CD14-positive monocyte (primary cell): Measurements from ENCODE around the gene YDJC. TPM values are rescaled to one million over a fixed set of nuclear protein-coding genes. Genes with fewer than 3 reads are reported as not detected.

Source experiments
- DNase-seq, 3 donors: peaks; one replicate each; pipeline ENCODE4 v3.0.0-alpha.2; 2011 to 2022
- H2AFZ ChIP-seq: 2 replicates; pipeline ENCODE4 v1.6.0; 2012; ENCODE audit warnings: mild to moderate bottlenecking, low read depth, low read length, inconsistent platforms; ENCODE audit not compliant: insufficient read depth, poor library complexity, severe bottlenecking
- H3K27ac ChIP-seq, 2 donors: 1 replicate in 1 of 2; 2 replicates in 1 of 2; pipeline ENCODE4 v1.5.1; 2012 to 2013; ENCODE audit warnings: low read length in 2 of 2, control low read depth in 1 of 2, inconsistent platforms in 1 of 2, low read depth in 1 of 2, mild to moderate bottlenecking in 1 of 2
- H3K27me3 ChIP-seq, 2 donors: one replicate each; pipeline versions ENCODE4 v1.6.0 to v1.6.1; 2011 to 2013; ENCODE audit warnings: low read length in 2 of 2; ENCODE audit not compliant: control insufficient read depth in 2 of 2, insufficient read depth in 2 of 2
- H3K36me3 ChIP-seq, 2 donors: replicated peaks in 1 of 2; 1 replicate in 1 of 2; 2 replicates in 1 of 2; pipeline versions ENCODE4 v1.5.1 to v1.6.1; 2012 to 2013; ENCODE audit warnings: low read length in 2 of 2, control low read depth in 1 of 2, inconsistent platforms in 1 of 2, mild to moderate bottlenecking in 1 of 2; ENCODE audit not compliant: insufficient read depth in 2 of 2, control insufficient read depth in 1 of 2
- H3K4me1 ChIP-seq, 2 donors: 1 replicate in 1 of 2; 2 replicates in 1 of 2; pipeline versions ENCODE4 v1.5.1 to v1.6.1; 2012 to 2013; ENCODE audit warnings: low read length in 2 of 2, control low read depth in 1 of 2, inconsistent platforms in 1 of 2, mild to moderate bottlenecking in 1 of 2, moderate library complexity in 1 of 2; ENCODE audit not compliant: insufficient read depth in 2 of 2, control insufficient read depth in 1 of 2
- H3K4me2 ChIP-seq: replicated peaks from 2 replicates; pipeline ENCODE3; 2012; ENCODE audit warnings: low read length, moderate library complexity, mild to moderate bottlenecking; ENCODE audit not compliant: poor library complexity, severe bottlenecking; ENCODE audit errors: extremely low read depth
- H3K4me3 ChIP-seq, 3 experiments: fragments of 200-600 bp in 1 of 3; sonication (generic) in 1 of 3; replicated peaks in 1 of 3; 1 replicate in 2 of 3; 2 replicates in 1 of 3; pipeline ENCODE4 v1.5.1; 2011 to 2013; ENCODE audit warnings: low read length in 3 of 3, mild to moderate bottlenecking in 3 of 3, control low read depth in 2 of 3, low read depth in 2 of 3, inconsistent platforms in 1 of 3, moderate library complexity in 1 of 3
- H3K79me2 ChIP-seq: 2 replicates; pipeline ENCODE4 v1.6.0; 2012; ENCODE audit warnings: mild to moderate bottlenecking, control low read depth, inconsistent platforms, low read length, moderate library complexity; ENCODE audit not compliant: insufficient read depth
- H3K9ac ChIP-seq: 2 replicates; pipeline ENCODE4 v1.6.0; 2017; ENCODE audit warnings: low read length, mild to moderate bottlenecking; ENCODE audit not compliant: insufficient read depth, poor library complexity, severe bottlenecking
- H3K9me3 ChIP-seq, 2 donors: replicated peaks in 1 of 2; 1 replicate in 1 of 2; 2 replicates in 1 of 2; pipeline versions ENCODE4 v1.5.1 to v1.6.1; 2012 to 2013; ENCODE audit warnings: low read length in 2 of 2, control low read depth in 1 of 2; ENCODE audit not compliant: control insufficient read depth in 1 of 2, insufficient read depth in 1 of 2
- H4K20me1 ChIP-seq: 2 replicates; pipeline ENCODE4 v1.6.0; 2012; ENCODE audit warnings: mild to moderate bottlenecking, low read length, control low read depth, moderate library complexity; ENCODE audit not compliant: insufficient read depth
- H3K27ac Mint-ChIP-seq, 7 donors: one replicate each; pipeline ENCODE4 v1.8.0; 2020; ENCODE audit warnings: mild to moderate bottlenecking in 7 of 7, mixed read lengths in 7 of 7, moderate library complexity in 6 of 7, inconsistent platforms in 2 of 7
- H3K27me3 Mint-ChIP-seq, 3 donors: one replicate each; pipeline ENCODE4 v1.8.0; 2021 to 2022; ENCODE audit warnings: low read depth in 3 of 3, mild to moderate bottlenecking in 3 of 3, mixed read lengths in 3 of 3, moderate library complexity in 3 of 3, inconsistent platforms in 1 of 3
- H3K36me3 Mint-ChIP-seq, 2 donors: one replicate each; pipeline ENCODE4 v1.8.0; 2020; ENCODE audit warnings: mixed read lengths in 2 of 2, inconsistent platforms in 1 of 2, mild to moderate bottlenecking in 1 of 2
- H3K4me1 Mint-ChIP-seq: one replicate; pipeline ENCODE4 v1.8.0; 2020; ENCODE audit warnings: mild to moderate bottlenecking, mixed read lengths
- H3K4me3 Mint-ChIP-seq, 2 donors: one replicate each; pipeline ENCODE4 v1.8.0; 2020; ENCODE audit warnings: mild to moderate bottlenecking in 2 of 2, mixed read lengths in 2 of 2, moderate library complexity in 1 of 2
- H3K9me3 Mint-ChIP-seq, 7 donors: one replicate each; pipeline ENCODE4 v1.8.0; 2020 to 2022; ENCODE audit warnings: mixed read lengths in 7 of 7, mild to moderate bottlenecking in 6 of 7, moderate library complexity in 6 of 7, inconsistent platforms in 2 of 7
- WGBS: methylation state at CpG from one replicate; pipeline ENCODE4 v1.1.5; 2013; ENCODE audit warnings: missing lambda C conversion rate; ENCODE audit not compliant: insufficient coverage; 5-methylcytosine and 5-hydroxymethylcytosine counted together
- intact Hi-C, 2 donors: fragments of 100-400 bp; cut with micrococcal nuclease; formaldehyde crosslinking; loops; one replicate each; pipeline versions ENCODE4 v1.15.0 to v1.15.1; 2023
- polyA plus RNA-seq, 3 donors: library from polyadenylated mRNA; depleted of rRNA in 1 of 3; unstranded in 2 of 3; stranded (reverse) in 1 of 3; fragments of 300-500 nt in 2 of 3; fragments of >200 nt in 1 of 3; fragmentation: Illumina TruSeq in 2 of 3; gene quantifications; 1 replicate in 2 of 3; 2 replicates in 1 of 3; pipeline ENCODE4 v1.2.3, GENCODE V29; 2012 to 2021
- TF ChIP-seq, protein P1 (sequence below): fragments of 200-600 bp; IDR thresholded peaks from one replicate; pipeline ENCODE4 v1.8.0; 2022; ENCODE audit warnings: antibody characterized with exemption, mild to moderate bottlenecking

The YDJC gene
- polyA plus RNA-seq, 3 donors: 26.5 to 32.9 (median 26.7) TPM

DNA sequence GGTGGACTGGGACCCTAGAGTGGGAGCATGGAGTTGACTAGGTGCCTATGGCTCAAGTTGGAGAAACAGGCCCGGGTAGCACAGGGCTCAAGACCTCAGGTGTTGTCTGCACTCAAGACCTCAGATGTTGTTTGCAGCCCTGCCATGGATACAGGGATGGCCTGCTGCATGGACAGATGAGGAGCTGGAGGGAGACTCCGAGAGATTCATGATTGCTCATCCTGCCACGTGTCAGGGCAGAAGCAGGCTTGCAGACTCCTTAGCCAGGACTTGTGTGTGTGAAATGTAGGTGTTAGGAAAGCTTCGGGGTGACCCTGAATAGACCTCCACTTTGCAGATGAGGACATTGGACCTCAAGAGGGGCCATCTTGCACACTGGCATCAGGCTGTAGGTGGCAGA, 3.7 kb upstream of the YDJC start:
- intact Hi-C loops: no loop called here
- H3K27me3 ChIP-seq: no peaks in the 10 kb centered on the region

DNA sequence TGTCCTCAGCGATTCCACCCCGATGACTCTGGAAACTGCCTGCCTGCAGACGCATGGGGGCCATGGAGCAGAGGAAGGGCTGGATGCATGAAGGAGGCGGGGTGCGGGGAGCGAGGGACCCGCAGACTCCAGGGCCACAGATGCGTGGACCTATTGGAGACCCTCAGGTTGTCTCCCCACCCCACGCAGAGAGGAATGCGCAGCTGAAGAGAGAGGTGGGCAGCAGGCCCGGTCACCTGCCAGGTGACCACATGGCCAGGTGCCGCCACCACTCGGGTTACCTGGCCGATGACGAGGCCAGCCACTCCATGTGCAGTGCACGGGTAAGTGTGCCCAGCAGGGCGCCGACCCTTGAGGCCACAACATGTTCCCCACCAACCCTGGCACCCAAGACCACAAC, 3.1 kb upstream of the YDJC start:
- Histone ChIP-seq H3K27ac (no peak overlapping the region), H4K20me1 (peaks cover 16% of the 10 kb centered on the region), H3K4me3 (no peak overlapping the region), H3K27me3 (no peaks in the 10 kb centered on the region), H3K4me1 (peaks cover 11 to 22% of the 10 kb centered on the region in 2 donors), H2AFZ (no peak overlapping the region), H3K79me2 (peaks cover 19% of the 10 kb centered on the region), H3K9ac (no peak overlapping the region), H3K9me3 (peaks cover 0 to 6% of the 10 kb centered on the region in 2 donors), H3K36me3 (peaks cover 5% of the 10 kb centered on the region in 2 donors), H3K4me2 (no peak overlapping the region)
- no peak for DNase-seq
- Mint-ChIP-seq H3K27ac (peak overlapping the region in 1 of 7 donors; percentile 66), H3K9me3 (peaks cover 0 to 8% (median 3%) of the 10 kb centered on the region in 7 donors), H3K4me3 (no peak overlapping the region), H3K4me1 (peaks cover 9% of the 10 kb centered on the region), H3K27me3 (peaks cover 0 to 2% (median 1%) of the 10 kb centered on the region in 3 donors), H3K36me3 (peaks cover 5% of the 10 kb centered on the region in 2 donors)
- WGBS: 98% methylated on average over 16 of the region's 18 CpGs
- TF ChIP-seq, protein P1, sequence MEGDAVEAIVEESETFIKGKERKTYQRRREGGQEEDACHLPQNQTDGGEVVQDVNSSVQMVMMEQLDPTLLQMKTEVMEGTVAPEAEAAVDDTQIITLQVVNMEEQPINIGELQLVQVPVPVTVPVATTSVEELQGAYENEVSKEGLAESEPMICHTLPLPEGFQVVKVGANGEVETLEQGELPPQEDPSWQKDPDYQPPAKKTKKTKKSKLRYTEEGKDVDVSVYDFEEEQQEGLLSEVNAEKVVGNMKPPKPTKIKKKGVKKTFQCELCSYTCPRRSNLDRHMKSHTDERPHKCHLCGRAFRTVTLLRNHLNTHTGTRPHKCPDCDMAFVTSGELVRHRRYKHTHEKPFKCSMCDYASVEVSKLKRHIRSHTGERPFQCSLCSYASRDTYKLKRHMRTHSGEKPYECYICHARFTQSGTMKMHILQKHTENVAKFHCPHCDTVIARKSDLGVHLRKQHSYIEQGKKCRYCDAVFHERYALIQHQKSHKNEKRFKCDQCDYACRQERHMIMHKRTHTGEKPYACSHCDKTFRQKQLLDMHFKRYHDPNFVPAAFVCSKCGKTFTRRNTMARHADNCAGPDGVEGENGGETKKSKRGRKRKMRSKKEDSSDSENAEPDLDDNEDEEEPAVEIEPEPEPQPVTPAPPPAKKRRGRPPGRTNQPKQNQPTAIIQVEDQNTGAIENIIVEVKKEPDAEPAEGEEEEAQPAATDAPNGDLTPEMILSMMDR: no peak
- intact Hi-C loops: no loop called here

More for the DNA sequence above, 3.7 kb upstream of the YDJC start:
- Histone ChIP-seq H3K9ac (no peak overlapping the region), H3K79me2 (peaks cover 14% of the 10 kb centered on the region), H3K4me3 (no peak overlapping the region), H3K36me3 (no peaks in the 10 kb centered on the region), H3K27ac (no peak overlapping the region), H4K20me1 (peaks cover 11% of the 10 kb centered on the region), H2AFZ (no peak overlapping the region), H3K4me1 (peaks cover 6 to 17% of the 10 kb centered on the region in 2 donors), H3K9me3 (peaks cover 0 to 6% of the 10 kb centered on the region in 2 donors), H3K4me2 (no peak overlapping the region)
- Mint-ChIP-seq H3K36me3 (no peaks in the 10 kb centered on the region), H3K27me3 (peaks cover 0 to 2% (median 1%) of the 10 kb centered on the region in 3 donors), H3K27ac (no peak overlapping the region), H3K4me1 (peaks cover 4% of the 10 kb centered on the region), H3K4me3 (no peak overlapping the region), H3K9me3 (peaks cover 0 to 8% (median 3%) of the 10 kb centered on the region in 7 donors)
- TF ChIP-seq, protein P1: no peak
- WGBS: 96% methylated on average over 3 of the region's 4 CpGs
- DNase-seq: no peak
